B cell (primary cell): ENCODE data around the gene NUP210. TPM values are rescaled to one million over a fixed set of nuclear protein-coding genes. Genes with fewer than 3 reads are reported as not detected.

ENCODE experiments used
- ATAC-seq: fragments of 200-7000 bp; cut with Tn5 transposase; one replicate; pipeline ENCODE4 v1.10.0; 2021; ENCODE audit warnings: low read depth, mild to moderate bottlenecking, moderate number of reproducible peaks, moderate library complexity
- CTCF ChIA-PET: fragments of 350-600 bp; sonication (Branson Sonifier 250); formaldehyde crosslinking; loops from one replicate; lab custom pipeline; 2021; ENCODE audit warnings: antibody characterized with exemption, inconsistent platforms; lab: Charles Lee
- POLR2A ChIA-PET: fragments of 350-600 bp; sonication (Branson Sonifier 250); formaldehyde crosslinking; loops from one replicate; lab custom pipeline; 2021; ENCODE audit warnings: antibody characterized with exemption; lab: Charles Lee
- DNase-seq: peaks from one replicate; pipeline ENCODE4 v3.0.0; 2013
- H2AFZ ChIP-seq: 2 replicates; pipeline ENCODE4 v1.6.1; 2012; ENCODE audit warnings: mild to moderate bottlenecking, low read depth, low read length; ENCODE audit not compliant: insufficient read depth, poor library complexity, severe bottlenecking
- H3K27ac ChIP-seq, 2 donors: 1 replicate in 1 of 2; 2 replicates in 1 of 2; pipeline ENCODE4 v1.5.1; 2012 to 2013; ENCODE audit warnings: low read length in 2 of 2, mild to moderate bottlenecking in 2 of 2, moderate library complexity in 1 of 2
- H3K27me3 ChIP-seq, 4 experiments: fragments of 200-600 bp in 1 of 4; sonication (generic) in 1 of 4; replicated peaks in 1 of 4; 1 replicate in 2 of 4; 2 replicates in 2 of 4; pipeline versions ENCODE4 v1.6.1 to v1.7.0; 2013 to 2016; ENCODE audit warnings: low read length in 3 of 4, mild to moderate bottlenecking in 2 of 4, mixed read lengths in 1 of 4, moderate library complexity in 1 of 4; ENCODE audit not compliant: insufficient read depth in 4 of 4, control insufficient read depth in 3 of 4; ENCODE audit errors: control extremely low read depth in 1 of 4
- H3K36me3 ChIP-seq, 2 experiments: replicated peaks in 1 of 2; 1 replicate in 1 of 2; 2 replicates in 1 of 2; pipeline versions ENCODE4 v1.6.1 to v1.7.1; 2013; ENCODE audit warnings: low read length in 1 of 2; ENCODE audit not compliant: insufficient read depth in 2 of 2, control insufficient read depth in 1 of 2; ENCODE audit errors: control extremely low read depth in 1 of 2, extremely low read depth in 1 of 2
- H3K4me1 ChIP-seq, 2 donors: fragments of 200-600 bp in 1 of 2; sonication (generic) in 1 of 2; 1 replicate in 1 of 2; 2 replicates in 1 of 2; pipeline versions ENCODE4 v1.5.1 to v1.6.1; 2013 to 2017; ENCODE audit warnings: low read length in 2 of 2; ENCODE audit not compliant: control insufficient read depth in 2 of 2, insufficient read depth in 2 of 2
- H3K4me2 ChIP-seq: replicated peaks from 2 replicates; pipeline ENCODE3; 2012; ENCODE audit warnings: mild to moderate bottlenecking, low read depth, low read length; ENCODE audit not compliant: poor library complexity, severe bottlenecking
- H3K4me3 ChIP-seq, 5 experiments: fragments of 200-600 bp in 1 of 5; sonication (generic) in 1 of 5; 1 replicate in 3 of 5; 2 replicates in 2 of 5; pipeline versions ENCODE4 v1.5.1 to v1.7.0; 2011 to 2016; ENCODE audit warnings: low read length in 4 of 5, mild to moderate bottlenecking in 4 of 5, low read depth in 2 of 5, control low read depth in 1 of 5, moderate library complexity in 1 of 5; ENCODE audit not compliant: insufficient read depth in 1 of 5; ENCODE audit errors: control extremely low read depth in 1 of 5, extremely low read depth in 1 of 5
- H3K79me2 ChIP-seq: fragments of 200-600 bp; sonication (generic); one replicate; pipeline ENCODE4 v1.6.0; 2016; ENCODE audit warnings: low read length; ENCODE audit not compliant: control insufficient read depth, insufficient read depth
- H3K9ac ChIP-seq: fragments of 200-600 bp; sonication (generic); 2 replicates; pipeline ENCODE4 v1.6.1; 2017; ENCODE audit warnings: mild to moderate bottlenecking, low read length, moderate library complexity
- H3K9me3 ChIP-seq, 3 donors: one replicate each; pipeline versions ENCODE4 v1.6.1 to v1.7.1; 2013; ENCODE audit warnings: low read length in 2 of 3; ENCODE audit not compliant: control insufficient read depth in 2 of 3, insufficient read depth in 1 of 3; ENCODE audit errors: control extremely low read depth in 1 of 3
- H4K20me1 ChIP-seq: 2 replicates; pipeline ENCODE4 v1.6.0; 2012; ENCODE audit warnings: mild to moderate bottlenecking, low read length; ENCODE audit not compliant: insufficient read depth, control insufficient read depth, poor library complexity, severe bottlenecking
- H3K27ac Mint-ChIP-seq: one replicate; pipeline ENCODE4 v1.8.0; 2021; ENCODE audit warnings: mixed read lengths
- H3K27me3 Mint-ChIP-seq: one replicate; pipeline ENCODE4 v1.8.0; 2021; ENCODE audit warnings: mixed read lengths
- H3K4me1 Mint-ChIP-seq: one replicate; pipeline ENCODE4 v1.8.0; 2021; ENCODE audit warnings: mixed read lengths
- H3K4me3 Mint-ChIP-seq: one replicate; pipeline ENCODE4 v1.8.0; 2021; ENCODE audit warnings: mixed read lengths
- H3K9me3 Mint-ChIP-seq: one replicate; pipeline ENCODE4 v1.8.0; 2022; ENCODE audit warnings: mixed read lengths; ENCODE audit not compliant: insufficient read depth
- CTCF ChIP-seq: fragments of 200-600 bp; IDR thresholded peaks from one replicate; pipeline ENCODE4 v1.8.0; 2022; ENCODE audit warnings: antibody characterized with exemption, mild to moderate bottlenecking
- EZH2 ChIP-seq: IDR thresholded peaks from 2 replicates; pipeline ENCODE4 v1.6.1; 2012; ENCODE audit warnings: borderline replicate concordance, low read depth, mild to moderate bottlenecking, moderate library complexity, low read length; ENCODE audit not compliant: insufficient read depth, poor library complexity, severe bottlenecking
- WGBS: methylation state at CpG from one replicate; pipeline ENCODE4 v1.1.5; 2013; ENCODE audit warnings: missing lambda C conversion rate; ENCODE audit not compliant: insufficient coverage; 5-methylcytosine and 5-hydroxymethylcytosine counted together
- intact Hi-C: fragments of 100-400 bp; cut with micrococcal nuclease; formaldehyde crosslinking; loops from one replicate; pipeline ENCODE4 v1.10.0; 2022
- polyA plus RNA-seq: library from polyadenylated mRNA; depleted of rRNA; stranded (reverse); fragments of >200 nt; gene quantifications from 2 replicates; pipeline ENCODE4 v1.2.3, GENCODE V29; 2012
- total RNA-seq, 2 donors: library from RNA; stranded (reverse); fragments of 120-200 nt in 1 of 2; gene quantifications; 1 replicate in 1 of 2; 2 replicates in 1 of 2; pipeline versions ENCODE4 v1.2.3 to v1.2.4, GENCODE V29; 2013 to 2022

NUP210 gene
- total and polyA plus RNA-seq, 2 donors (not counting 1 experiment from before 2014, with no cell fraction given) = 114 to 159 TPM

DNA sequence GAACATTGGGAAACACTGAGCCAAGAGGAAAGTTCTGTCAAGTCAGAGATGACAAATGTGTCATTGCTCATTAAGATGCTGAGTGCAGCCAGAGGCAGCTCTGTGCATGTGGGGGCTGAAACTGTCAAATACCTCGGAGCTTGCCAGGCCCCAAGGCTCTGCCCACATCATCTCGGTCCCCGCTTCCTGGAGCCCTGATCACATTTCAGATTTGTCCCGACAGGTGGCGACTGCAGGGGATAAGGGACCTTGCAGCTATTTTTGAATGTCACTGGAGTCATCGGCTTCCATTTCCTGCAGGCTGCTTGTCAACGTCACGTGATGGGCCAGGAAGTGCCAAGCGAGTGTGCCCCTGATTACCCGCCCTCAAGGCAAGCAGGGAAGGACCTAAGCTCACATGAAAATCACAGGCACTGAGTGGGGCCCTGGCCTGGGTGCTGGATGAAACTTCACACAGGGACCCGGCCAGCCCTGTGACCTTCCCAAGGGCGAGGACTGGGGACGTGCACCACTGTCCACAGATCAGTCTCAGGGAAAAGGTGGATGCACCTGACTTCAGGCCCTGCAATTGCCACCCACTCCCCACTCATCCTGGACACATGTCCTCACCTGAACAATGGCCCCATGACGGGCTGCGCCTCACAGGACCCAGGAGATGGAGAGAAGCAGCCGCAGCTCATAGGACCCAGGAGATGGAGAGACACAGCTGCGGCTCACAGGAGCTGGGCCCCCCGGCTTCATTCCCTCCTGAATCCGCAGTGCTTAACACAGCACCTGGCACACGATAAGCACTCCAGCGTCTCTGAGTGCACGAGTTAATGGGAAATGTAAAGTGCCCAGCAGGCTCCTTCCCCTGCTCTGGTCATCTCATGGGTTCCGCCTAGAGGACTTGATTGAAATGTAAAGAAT lies 73.4 kb downstream of the NUP210 start:
- no peaks in the 10 kb centered on the region for H3K27me3 Mint-ChIP-seq
- H3K9ac ChIP-seq = no peak overlapping the region
- no peaks in the 10 kb centered on the region for H3K27me3 ChIP-seq
- TF ChIP-seq CTCF (no peak), EZH2 (no peak)
- peak overlapping the region; percentile 67 for H3K27ac Mint-ChIP-seq
- H3K36me3 ChIP-seq = peaks cover 11 to 80% of the 10 kb centered on the region in 2 experiments
- H3K4me1 Mint-ChIP-seq = peaks cover 23% of the 10 kb centered on the region
- H3K4me2 ChIP-seq = peak overlapping the region; percentile 7
- no peaks in the 10 kb centered on the region for H3K9me3 Mint-ChIP-seq
- 63% methylated on average over 23 of the region's 23 CpGs for WGBS
- H3K4me1 ChIP-seq = peaks cover 6 to 15% of the 10 kb centered on the region in 2 donors
- peak; percentile 42 for DNase-seq
- ATAC-seq = peak; percentile 47
- ChIA-PET CTCF (interaction anchor here (0.7 to 5.8 kb wide), 8 partner anchors 11 to 254 kb away, joined by 3 to 40 read pairs (median 4); no protein-coding TSS in a partner anchor), POLR2A (no interaction called here)
- H3K79me2 ChIP-seq = no peaks in the 10 kb centered on the region
- peaks cover 0 to 5% (median 1%) of the 10 kb centered on the region in 3 donors for H3K9me3 ChIP-seq
- intact Hi-C loops = loop anchor here (5.0 kb wide), 1 partner anchor 106 kb away; no protein-coding TSS in a partner anchor
- H3K4me3 ChIP-seq = no peak overlapping the region
- H2AFZ ChIP-seq = no peak overlapping the region
- H3K4me3 Mint-ChIP-seq = no peak overlapping the region
- peaks cover 18% of the 10 kb centered on the region for H4K20me1 ChIP-seq
- no peak overlapping the region for H3K27ac ChIP-seq

GRCh38 chr3:13345772-13346171 lies 74.3 kb downstream of the NUP210 start:
- TF ChIP-seq CTCF (no peak), EZH2 (no peak)
- Histone ChIP-seq H3K36me3 (peaks cover 13 to 80% of the 10 kb centered on the region in 2 experiments), H3K4me3 (no peak overlapping the region), H2AFZ (no peak overlapping the region), H4K20me1 (peaks cover 19% of the 10 kb centered on the region), H3K4me1 (peaks cover 6 to 15% of the 10 kb centered on the region in 2 donors), H3K27ac (no peak overlapping the region), H3K9ac (no peak overlapping the region), H3K27me3 (no peaks in the 10 kb centered on the region), H3K4me2 (no peak overlapping the region), H3K79me2 (no peaks in the 10 kb centered on the region), H3K9me3 (peaks cover 0 to 1% (median 0%) of the 10 kb centered on the region in 3 donors)
- no peaks in the 10 kb centered on the region for H3K27me3 Mint-ChIP-seq
- peaks cover 23% of the 10 kb centered on the region for H3K4me1 Mint-ChIP-seq
- no peak overlapping the region for H3K4me3 Mint-ChIP-seq
- ChIA-PET POLR2A (no interaction called here), CTCF (interaction anchor here (1.1 to 5.8 kb wide), 7 partner anchors 12 to 253 kb away, joined by 3 to 40 read pairs (median 4); no protein-coding TSS in a partner anchor)
- no peaks in the 10 kb centered on the region for H3K9me3 Mint-ChIP-seq
- no peak overlapping the region for H3K27ac Mint-ChIP-seq
- intact Hi-C loops = loop anchor here (5.0 kb wide), 1 partner anchor 107 kb away; no protein-coding TSS in a partner anchor
- ATAC-seq (no peak), DNase-seq (no peak)
- 100% methylated on average over 6 of the region's 6 CpGs for WGBS
